K562 (cell line): ENCODE results near the gene ACER3. TPM values are rescaled to one million over a fixed set of nuclear protein-coding genes. Genes with fewer than 3 reads are reported as not detected.

Source experiments
- ATAC-seq: fragments of 200-7000 bp; cut with Tn5 transposase; 3 replicates; pipeline ENCODE4 v1.9.1; 2020; ENCODE audit warnings: moderate library complexity
- BruUV-seq: library from RNA; stranded (reverse); fragments of 400-500 nt; replicated peaks from 2 replicates; lab custom pipeline; 2021; lab: Mats Ljungman, UMichigan
- CTCF ChIA-PET: fragments of 300-600 bp; formaldehyde crosslinking; extraction: SDS; loops from one replicate; lab custom pipeline; 2021; ENCODE audit warnings: low intra/inter-chr PET ratio; lab: Yijun Ruan, JAX
- POLR2A ChIA-PET: fragments of 300-600, 350-650 bp; sonication (Branson Sonifier 250); formaldehyde crosslinking; extraction: SDS; loops from one replicate; lab custom pipeline; 2021; ENCODE audit warnings: antibody characterized with exemption, inconsistent platforms; lab: Yijun Ruan, JAX
- DNase-seq, 4 experiments: peaks; one replicate each; pipeline versions ENCODE4 v3.0.0 to v3.0.0-alpha.2; 2011 to 2018; ENCODE audit warnings: low spot score in 3 of 4, mixed read lengths in 3 of 4; ENCODE audit errors: extremely low read depth in 1 of 4
- FAIRE-seq: peaks from 2 replicates; lab custom pipeline; 2011; peaks lifted over from hg19 to GRCh38; lab: Jason Lieb, UNC
- H2AFZ ChIP-seq: 2 replicates; pipeline ENCODE4 v1.6.0; 2011; ENCODE audit warnings: low read depth, low read length, control low read depth, inconsistent platforms
- H3K27ac ChIP-seq: fragments of 200-600 bp; 3 replicates; pipeline ENCODE4 v1.8.0; 2011; ENCODE audit warnings: low read depth, mild to moderate bottlenecking, control low read depth, inconsistent platforms, low read length, moderate library complexity, mixed read lengths; ENCODE audit errors: extremely low read depth
- H3K27me3 ChIP-seq, 2 experiments: fragments of 300-600 bp in 1 of 2; 2 replicates in 1 of 2; 3 replicates in 1 of 2; pipeline versions ENCODE4 v1.6.0 to v1.8.0; 2011; ENCODE audit warnings: inconsistent platforms in 2 of 2, low read length in 2 of 2, mild to moderate bottlenecking in 1 of 2, mixed read lengths in 1 of 2, moderate library complexity in 1 of 2; ENCODE audit not compliant: control insufficient read depth in 2 of 2, insufficient read depth in 2 of 2
- H3K36me3 ChIP-seq: fragments of 300-600 bp; 3 replicates; pipeline ENCODE4 v1.8.0; 2011; ENCODE audit warnings: mild to moderate bottlenecking, low read length, inconsistent platforms; ENCODE audit not compliant: control insufficient read depth, insufficient read depth
- H3K4me1 ChIP-seq, 2 experiments: fragments of 200-600 bp in 1 of 2; replicated peaks in 1 of 2; 2 replicates in 1 of 2; 3 replicates in 1 of 2; pipeline versions ENCODE4 v1.5.1 to v1.8.0; 2011; ENCODE audit warnings: inconsistent platforms in 2 of 2, low read length in 2 of 2, mild to moderate bottlenecking in 1 of 2, mixed read lengths in 1 of 2, moderate library complexity in 1 of 2; ENCODE audit not compliant: control insufficient read depth in 2 of 2, insufficient read depth in 2 of 2
- H3K4me2 ChIP-seq: 2 replicates; pipeline ENCODE4 v1.6.1; 2011; ENCODE audit warnings: low read length, control low read depth, inconsistent platforms, mixed read lengths; ENCODE audit not compliant: insufficient read depth
- H3K4me3 ChIP-seq: fragments of 200-600 bp; sonication (generic), shearing (Covaris generic); 2 replicates; pipeline ENCODE4 v1.5.1; 2016; ENCODE audit warnings: control low read depth, inconsistent platforms
- H3K79me2 ChIP-seq: fragments of 200-600 bp; 3 replicates; pipeline ENCODE4 v1.8.0; 2011; ENCODE audit warnings: low read length, inconsistent platforms; ENCODE audit not compliant: control insufficient read depth, insufficient read depth
- H3K9ac ChIP-seq, 2 experiments: 2 replicates each; pipeline versions ENCODE4 v1.6.0 to v1.6.1; 2011; ENCODE audit warnings: low read depth in 2 of 2, low read length in 2 of 2, control low read depth in 1 of 2, inconsistent platforms in 1 of 2, mild to moderate bottlenecking in 1 of 2, mixed read lengths in 1 of 2; ENCODE audit not compliant: insufficient read depth in 1 of 2
- H3K9me1 ChIP-seq: one replicate; pipeline ENCODE4 v1.6.0; 2011; ENCODE audit warnings: inconsistent platforms, mild to moderate bottlenecking, low read length, moderate library complexity; ENCODE audit not compliant: control insufficient read depth, insufficient read depth
- H3K9me3 ChIP-seq: replicated peaks from 2 replicates; pipeline ENCODE4 v1.5.1; 2011; ENCODE audit warnings: low read depth, low read length, inconsistent platforms; ENCODE audit not compliant: control insufficient read depth, insufficient read depth
- H4K20me1 ChIP-seq: replicated peaks from 2 replicates; pipeline ENCODE4 v1.6.1; 2011; ENCODE audit warnings: low read length, inconsistent platforms, mixed read lengths; ENCODE audit not compliant: control insufficient read depth, insufficient read depth
- CGGBP1 ChIP-seq: fragments of 250-450 bp; sonication (Bioruptor Pico); IDR thresholded peaks from 2 replicates; pipeline ENCODE4 v1.9.0; 2021; ENCODE audit warnings: mild to moderate bottlenecking
- MBD2 ChIP-seq: sonication (generic); IDR thresholded peaks from 2 replicates; pipeline ENCODE4 v1.6.1; 2016; ENCODE audit warnings: low read depth, borderline replicate concordance
- WGBS: fragments of 100-300 bp; shearing (Covaris generic); methylation state at CpG from one replicate; pipeline ENCODE4 v1.1.6; 2016; ENCODE audit warnings: low coverage, mixed read lengths; ENCODE audit not compliant: insufficient coverage; ENCODE audit errors: missing lambda C conversion rate; 5-methylcytosine and 5-hydroxymethylcytosine counted together
- in situ Hi-C: fragments of 300-500 bp; cut with MboI; formaldehyde crosslinking; loops from 4 replicates; pipeline ENCODE4 v1.15.0; 2018; ENCODE audit warnings: inconsistent platforms, mixed read lengths
- intact Hi-C: fragments of 100-400 bp; cut with micrococcal nuclease; formaldehyde crosslinking; loops from 2 replicates; pipeline ENCODE4 v1.14.2; 2022
- polyA plus RNA-seq, 8 experiments: library from polyadenylated mRNA; depleted of rRNA in 4 of 8; stranded (reverse) in 5 of 8; unstranded in 3 of 8; fragments of >200 nt; fragmentation: Nextera tagmentation in 2 of 8; fragmentation: Illumina TruSeq in 1 of 8; extraction: Ambion mirVana in 2 of 8; extraction: Trizol in 1 of 8; gene quantifications; 2 replicates each; pipeline versions ENCODE4 v1.2.1 to v1.2.3, GENCODE V29; 2011 to 2014; ENCODE audit warnings: inconsistent platforms in 1 of 8, missing spikeins in 1 of 8
- total RNA-seq, 7 experiments: library from RNA; depleted of rRNA in 6 of 7; stranded (reverse); fragments of >200 nt in 6 of 7; fragmentation: Illumina TruSeq in 2 of 7; extraction: Trizol in 2 of 7; gene quantifications; 2 replicates each; pipeline versions ENCODE4 v1.2.1 to v1.2.3, GENCODE V29; 2011 to 2021; ENCODE audit warnings: low replicate concordance in 1 of 7

The ACER3 gene
- total and polyA plus RNA-seq, 9 of the 15 experiments (the other 6 are each of a cell fraction or from before 2014, with no cell fraction given), result 2.0 to 23.8 (median 9.5) TPM

DNA sequence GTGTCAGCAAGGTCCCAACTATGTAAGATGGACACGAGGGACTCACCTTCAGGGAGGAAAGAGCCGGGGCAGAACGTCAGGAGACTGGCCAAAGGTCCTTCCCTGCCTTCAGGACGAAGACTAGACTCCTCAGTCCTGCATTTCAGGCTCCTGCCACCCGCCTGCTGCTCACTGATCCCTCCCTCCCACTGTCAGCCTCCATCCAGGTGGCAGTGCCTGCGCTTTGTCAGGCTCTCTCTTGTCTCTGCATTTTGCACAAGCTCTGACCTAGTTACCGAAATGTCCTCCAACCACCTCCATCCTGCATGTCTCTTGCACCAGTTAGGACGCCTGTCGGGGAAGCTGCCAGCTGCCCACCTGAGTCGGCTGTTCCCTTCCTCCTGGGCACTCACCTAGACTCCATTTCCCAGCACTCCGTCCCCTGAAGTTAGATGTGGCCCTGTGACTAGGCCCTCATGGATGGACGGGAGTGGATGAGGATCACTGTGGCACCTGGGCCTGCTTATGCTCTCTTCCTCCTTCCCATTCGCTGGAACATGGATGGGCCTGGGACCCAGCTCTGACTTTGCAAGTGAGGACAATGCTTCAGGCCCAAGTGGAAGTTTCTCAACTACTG lies 181.5 kb downstream of the ACER3 start (continued):
- no peak for TF ChIP-seq CGGBP1 (CRISPR knock-in tag)

GRCh38 chr11:77044356-77044755 lies 183.6 kb downstream of the ACER3 start:
- TF ChIP-seq MBD2, result no peak
- Histone ChIP-seq H2AFZ (no peak overlapping the region), H4K20me1 (no peaks in the 10 kb centered on the region), H3K4me1 (peaks cover 3 to 6% of the 10 kb centered on the region in 2 experiments; a peak in 4 of 5 replicates), H3K27ac (no peak overlapping the region), H3K9me1 (no peaks in the 10 kb centered on the region), H3K4me2 (no peak overlapping the region), H3K27me3 (no peaks in the 10 kb centered on the region), H3K9ac (no peak overlapping the region), H3K4me3 (no peak overlapping the region), H3K36me3 (no peaks in the 10 kb centered on the region), H3K9me3 (0 out of 2 replicates have a peak, but pooled peaks cover 1% of the 10 kb centered on the region), H3K79me2 (no peaks in the 10 kb centered on the region)
- ChIA-PET POLR2A (no interaction called here), CTCF (interaction anchor here (4.7 kb wide), 1 partner anchor 125 kb away, joined by 36 read pairs; no protein-coding TSS in a partner anchor)
- BruUV-seq, result no TSS peak
- 15% methylated on average over 2 of the region's 2 CpGs for WGBS
- ATAC-seq (no peak), FAIRE-seq (no peak), DNase-seq (no peak)
- intact Hi-C loops, result no loop called here
- in situ Hi-C loops, result loop anchor here (10.0 kb wide), 2 partner anchors 140 to 320 kb away; no protein-coding TSS in a partner anchor
